ENCODE data around the gene ADRA2C.

ADRA2C gene

DNA sequence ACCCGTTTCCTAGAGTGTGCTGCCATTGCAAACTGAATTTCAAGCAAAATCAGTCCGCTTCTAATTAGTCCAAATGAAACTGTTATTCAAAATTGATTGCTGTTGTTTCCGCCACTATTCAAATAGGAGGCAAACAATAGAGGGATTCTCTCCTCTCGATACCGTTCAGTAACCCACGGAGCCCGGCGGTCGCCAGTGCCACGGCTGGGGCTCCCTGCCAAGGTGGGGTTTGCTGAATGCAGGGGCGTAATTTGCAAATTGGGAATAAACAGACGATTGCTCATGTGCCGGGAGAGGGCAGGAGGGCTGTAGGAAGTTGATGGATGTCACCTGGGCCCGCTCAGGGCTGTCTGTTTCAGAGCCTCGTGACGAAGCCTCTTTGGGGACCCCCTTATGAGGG is 8.8 kb downstream of the ADRA2C start:
- in situ Hi-C loops (cut with HindIII; ENCODE audit: low sequenced_read_pairs): loop anchor here (5.0 kb wide), 2 partner anchors 92 to 103 kb away; no protein-coding TSS in a partner anchor

- in situ Hi-C loops (cut with HindIII; ENCODE audit: low sequenced_read_pairs): loop anchor here (5.0 kb wide), 2 partner anchors 92 to 103 kb away; no protein-coding TSS in a partner anchor
Observed at GRCh38 chr4:3775576-3775975, 9.4 kb downstream of the ADRA2C start.

- in situ Hi-C loops (cut with HindIII; ENCODE audit: low sequenced_read_pairs): loop anchor here (5.0 kb wide), 2 partner anchors 91 to 104 kb away; no protein-coding TSS in a partner anchor
Observed at GRCh38 chr4:3776166-3777032, 10.2 kb downstream of the ADRA2C start.

DNA sequence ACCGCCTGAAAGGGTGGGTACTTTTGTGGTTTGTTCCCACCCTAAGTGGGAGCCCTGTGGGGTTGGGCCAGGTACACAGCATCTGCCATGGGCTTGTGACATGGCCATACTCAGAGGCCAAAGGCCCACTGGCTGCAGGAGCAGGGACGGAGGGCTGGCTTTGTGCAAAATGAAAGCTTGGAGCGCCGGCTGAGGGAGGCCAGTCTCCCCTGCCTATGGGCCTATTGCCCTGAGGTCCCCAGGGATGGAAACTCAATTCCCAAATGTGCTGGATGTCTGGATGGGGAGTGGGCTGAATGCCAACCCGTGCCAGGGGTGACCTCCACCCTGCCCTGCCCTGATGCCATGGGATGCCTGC is 10.8 kb downstream of the ADRA2C start:
- in situ Hi-C loops (cut with HindIII; ENCODE audit: low sequenced_read_pairs): loop anchor here (5.0 kb wide), 2 partner anchors 90 to 105 kb away; no protein-coding TSS in a partner anchor

DNA sequence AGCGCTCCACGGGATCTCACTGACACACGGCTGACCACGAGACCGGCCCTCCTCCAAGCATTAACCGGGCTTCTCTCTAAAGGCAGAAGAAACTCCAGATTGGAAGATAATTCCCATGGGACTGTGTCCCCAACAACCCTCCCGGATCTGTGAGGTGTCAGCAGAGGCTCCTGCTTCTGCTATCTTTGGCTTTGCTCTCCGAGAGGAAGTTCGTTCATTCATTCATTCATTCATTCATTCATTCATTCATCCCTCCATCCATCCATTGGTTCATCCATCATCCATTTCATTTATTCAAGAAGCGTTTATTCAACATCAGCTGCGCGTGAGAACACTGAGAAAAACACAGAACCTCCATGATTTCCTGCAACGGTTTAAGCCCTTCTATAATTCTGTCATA is 11.5 kb downstream of the ADRA2C start:
- in situ Hi-C loops (cut with HindIII; ENCODE audit: low sequenced_read_pairs): loop anchor here (5.0 kb wide), 2 partner anchors 90 to 105 kb away; no protein-coding TSS in a partner anchor

DNA sequence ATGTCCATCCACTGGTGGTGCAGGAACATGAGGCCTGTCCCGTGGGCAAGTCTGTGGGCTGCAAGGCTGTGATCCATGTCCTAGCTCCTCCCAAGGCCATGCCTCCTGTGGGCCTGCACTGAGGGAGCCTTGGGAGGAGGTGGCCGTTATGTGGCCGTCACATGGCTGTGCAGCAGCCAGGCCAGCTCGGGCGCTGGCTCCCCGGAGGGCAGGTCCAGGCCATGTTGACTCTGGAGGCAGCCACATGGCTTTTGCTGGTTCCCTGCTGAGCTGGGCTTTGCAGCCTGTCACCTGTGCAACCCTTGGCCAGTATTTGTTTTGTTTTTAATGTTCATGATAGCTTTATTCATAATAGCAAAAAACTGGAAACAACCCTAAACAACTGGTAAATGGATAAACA is 13.3 kb downstream of the ADRA2C start:
- in situ Hi-C loops (cut with HindIII; ENCODE audit: low sequenced_read_pairs): loop anchor here (5.0 kb wide), 2 partner anchors 88 to 107 kb away; no protein-coding TSS in a partner anchor

- in situ Hi-C loops (cut with HindIII; ENCODE audit: low sequenced_read_pairs): no loop called here
Observed at GRCh38 chr4:3780347-3781171, 14.4 kb downstream of the ADRA2C start.

DNA sequence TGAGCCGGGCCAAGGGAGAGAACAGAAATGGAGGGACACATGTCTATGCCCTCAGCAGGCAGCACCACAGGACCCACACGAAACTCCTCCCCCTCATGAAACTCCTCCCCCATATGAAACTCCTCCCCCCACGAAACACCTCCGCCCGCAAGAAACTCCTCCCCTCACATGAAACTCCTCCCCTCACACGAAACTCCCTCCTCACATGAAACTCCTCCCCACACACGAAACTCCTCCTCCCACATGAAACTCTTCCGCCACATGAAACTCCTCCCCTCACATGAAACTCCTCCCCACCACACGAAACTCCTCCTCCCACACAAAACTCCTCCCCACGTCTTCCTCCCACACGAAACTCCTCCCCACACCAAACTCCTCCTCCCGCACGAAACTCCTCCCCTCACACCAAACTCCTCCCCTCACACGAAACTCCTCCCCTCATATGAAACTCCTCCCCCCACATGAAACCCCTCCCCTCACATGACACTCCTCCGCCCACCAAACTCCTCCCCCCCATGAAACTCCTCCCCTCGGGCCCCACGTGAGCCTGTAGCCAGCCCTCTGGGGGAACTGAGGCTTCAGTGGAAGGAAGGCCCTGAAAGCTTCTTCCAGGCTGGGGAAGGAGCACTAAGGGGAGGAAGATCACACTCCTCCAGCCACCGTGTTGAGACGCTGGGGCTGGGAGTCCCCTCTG is 15.2 kb downstream of the ADRA2C start:
- in situ Hi-C loops (cut with HindIII; ENCODE audit: low sequenced_read_pairs): no loop called here

GRCh38 chr4:3781997-3782930 is 16.1 kb downstream of the ADRA2C start:
- in situ Hi-C loops (cut with HindIII; ENCODE audit: low sequenced_read_pairs): no loop called here

- in situ Hi-C loops (cut with HindIII; ENCODE audit: low sequenced_read_pairs): no loop called here
Observed at GRCh38 chr4:3783693-3784306, 17.6 kb downstream of the ADRA2C start.

GRCh38 chr4:3784454-3785291 is 18.5 kb downstream of the ADRA2C start:
- in situ Hi-C loops (cut with HindIII; ENCODE audit: low sequenced_read_pairs): no loop called here

DNA sequence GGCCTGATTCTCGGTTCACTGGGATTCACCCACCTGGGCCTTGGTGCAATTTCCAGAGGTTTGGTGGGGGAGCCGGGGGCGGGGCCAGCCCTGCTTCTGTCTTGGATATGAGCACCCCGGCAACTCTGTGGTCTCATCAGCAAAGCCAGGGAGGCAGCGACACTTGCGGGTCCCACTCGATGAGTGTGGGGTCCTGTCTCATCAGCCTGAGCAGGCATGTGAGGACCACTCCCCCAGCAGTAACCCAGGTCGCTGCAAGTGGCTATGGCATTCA is 19.0 kb downstream of the ADRA2C start:
- in situ Hi-C loops (cut with HindIII; ENCODE audit: low sequenced_read_pairs): no loop called here

DNA sequence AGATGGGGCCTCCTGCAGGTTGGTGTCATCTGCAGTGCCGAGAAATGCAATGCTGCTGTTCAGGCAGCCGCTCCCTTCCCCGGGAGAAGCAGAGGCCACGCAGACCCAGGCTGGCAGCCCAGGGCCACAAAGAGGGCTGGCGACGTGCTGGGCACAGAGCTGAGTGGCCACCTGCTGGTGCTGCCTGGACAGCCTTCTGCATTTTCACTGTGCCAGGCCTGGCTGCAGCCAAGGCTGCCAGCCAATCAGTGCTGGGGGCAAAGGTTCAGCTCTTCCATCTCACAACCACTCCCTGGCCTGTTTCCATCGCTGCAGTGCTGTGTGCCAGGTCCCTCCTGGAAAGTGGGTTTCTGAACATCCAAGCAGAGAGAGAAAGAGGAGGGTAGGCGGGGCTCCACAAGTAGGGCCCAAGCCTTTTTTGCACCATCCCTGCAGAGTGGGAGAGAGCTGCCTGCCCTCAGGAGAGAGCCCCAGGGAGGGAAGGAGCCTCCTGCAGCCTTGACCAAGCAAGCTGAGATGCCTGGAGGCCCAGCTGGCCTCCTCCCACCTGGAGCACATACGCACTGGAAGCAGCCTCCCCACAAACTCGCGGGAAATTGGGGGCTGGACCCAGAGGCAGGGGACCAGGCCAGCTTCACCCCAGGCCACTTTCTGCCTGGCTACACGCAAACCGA is 20.1 kb downstream of the ADRA2C start:
- in situ Hi-C loops (cut with HindIII; ENCODE audit: low sequenced_read_pairs): no loop called here

GRCh38 chr4:3787489-3788365 is 21.5 kb downstream of the ADRA2C start:
- in situ Hi-C loops (cut with HindIII; ENCODE audit: low sequenced_read_pairs): no loop called here

- in situ Hi-C loops (cut with HindIII; ENCODE audit: low sequenced_read_pairs): no loop called here
Observed at GRCh38 chr4:3788366-3788660, 22.1 kb downstream of the ADRA2C start.

GRCh38 chr4:3789587-3789986 is 23.4 kb downstream of the ADRA2C start:
- in situ Hi-C loops (cut with HindIII; ENCODE audit: low sequenced_read_pairs): no loop called here

DNA sequence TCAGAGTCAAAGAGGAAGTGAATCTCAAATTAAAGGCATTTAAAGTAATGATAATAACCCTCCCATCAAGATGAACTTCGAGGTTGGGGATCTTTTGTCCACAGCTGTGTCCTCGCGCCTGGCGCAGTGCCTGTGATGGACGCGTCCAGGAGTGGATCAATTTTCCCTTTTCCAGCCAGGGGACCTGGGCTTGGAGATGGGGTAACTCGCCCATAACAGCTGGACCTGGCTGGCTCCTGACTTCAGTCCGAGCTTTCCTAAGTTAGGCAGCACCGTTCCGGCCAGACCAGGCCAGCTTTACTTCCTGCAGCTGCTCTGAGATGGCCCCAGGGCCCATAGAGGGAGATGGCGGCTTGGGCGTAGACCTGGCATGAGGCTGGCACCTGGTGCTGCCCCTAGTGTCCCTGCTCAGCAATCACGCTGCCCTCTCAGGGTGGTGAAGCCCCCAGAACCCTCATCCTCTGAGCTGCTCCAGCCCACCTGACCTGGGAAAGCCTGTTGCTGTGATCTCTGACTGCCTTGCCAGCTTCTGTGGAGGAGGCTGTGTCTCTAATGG is 23.9 kb downstream of the ADRA2C start:
- in situ Hi-C loops (cut with HindIII; ENCODE audit: low sequenced_read_pairs): no loop called here
